K562 (cell line): ENCODE results near the gene COL23A1.
"Not testable (repeated sequence)": the region's sequence is repeated elsewhere in the genome, so short reads cannot be mapped to it uniquely, and the experiment has no call there.

Experiments
- ATF2 ChIP-seq: sonication (generic); formaldehyde crosslinking; IDR thresholded peaks from 2 replicates; pipeline ENCODE4 v1.8.1; 2022; ENCODE audit warnings: missing genetic modification reagents
- CTCF ChIP-seq, 3 experiments: IDR thresholded peaks in 2 of 3; conservative IDR thresholded peaks in 1 of 3; 2 replicates each; pipeline ENCODE4 v1.5.1; 2011 to 2012; ENCODE audit warnings: low read length in 3 of 3, mild to moderate bottlenecking in 3 of 3, control low read depth in 2 of 3, improper control_type of control experiment in 1 of 3, inconsistent platforms in 1 of 3, low read depth in 1 of 3, mixed read lengths in 1 of 3, moderate library complexity in 1 of 3; ENCODE audit not compliant: insufficient read depth in 2 of 3
- EP300 ChIP-seq: IDR thresholded peaks from 2 replicates; pipeline ENCODE4 v1.6.1; 2012; ENCODE audit warnings: low read length, improper control_type of control experiment
- MEF2D ChIP-seq: conservative IDR thresholded peaks from 2 replicates; pipeline ENCODE4 v1.6.1; 2016; ENCODE audit warnings: low read depth, missing genetic modification characterization, missing compliant biosample characterization
- POLR2A ChIP-seq: fragments of 450-650 bp; conservative IDR thresholded peaks from 2 replicates; pipeline ENCODE4 v1.6.1; 2016
- RBFOX2 ChIP-seq: fragments of 200-400 bp; formaldehyde crosslinking; IDR thresholded peaks from 2 replicates; pipeline ENCODE4 v1.6.1; 2017; ENCODE audit warnings: low read depth, mild to moderate bottlenecking, low read length, moderate library complexity
- TEAD4 ChIP-seq, 2 experiments: sonication (generic) in 1 of 2; formaldehyde crosslinking in 1 of 2; IDR thresholded peaks; 2 replicates each; pipeline versions ENCODE4 v1.6.1 to v1.8.0; 2012 to 2022; ENCODE audit warnings: borderline replicate concordance in 1 of 2, inconsistent platforms in 1 of 2, low read length in 1 of 2, mild to moderate bottlenecking in 1 of 2, missing genetic modification reagents in 1 of 2
- ZNF431 ChIP-seq: sonication (generic); formaldehyde crosslinking; IDR thresholded peaks from 2 replicates; pipeline ENCODE4 v1.8.0; 2022; ENCODE audit warnings: mild to moderate bottlenecking, missing genetic modification reagents
- TF ChIP-seq, protein P1 (sequence below), 2 experiments: fragments of 450-650 bp in 1 of 2; sonication (generic) in 1 of 2; formaldehyde crosslinking; conservative IDR thresholded peaks; 2 replicates each; pipeline versions ENCODE4 v1.4.0 to v1.8.1; 2020 to 2022; ENCODE audit warnings: mild to moderate bottlenecking in 1 of 2, missing genetic modification reagents in 1 of 2

DNA sequence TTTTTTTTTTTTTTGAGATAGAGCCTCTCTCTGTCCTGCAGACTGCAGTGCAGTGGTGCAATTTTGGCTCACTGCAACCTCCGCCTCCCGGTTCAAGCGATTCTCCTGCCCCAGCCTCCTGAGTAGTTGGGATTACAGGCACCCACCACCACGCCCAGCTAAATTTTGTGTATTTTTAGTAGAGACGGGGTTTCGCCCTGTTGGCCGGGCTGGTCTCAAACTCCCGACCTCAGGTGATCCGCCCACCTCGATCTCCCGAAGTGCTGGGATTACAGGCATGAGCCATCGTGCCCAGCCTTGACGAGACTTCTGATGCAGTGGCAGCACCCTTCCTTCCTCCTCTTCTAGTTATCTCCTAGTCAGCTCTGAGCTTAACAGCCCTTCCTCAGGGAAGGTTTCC, 361.1 kb downstream of the COL23A1 start:
- TF ChIP-seq CTCF (IDR thresholded peaks at IDR 0.05 in 2 of 3, conservative IDR thresholded peaks at IDR 0.05 in 1 of 3; ENCODE audit: insufficient read depth in 2 of 3, low read depth in 1 of 3, low read length in 3 of 3); MEF2D (tag); POLR2A; TEAD4 (IDR thresholded peaks at IDR 0.05; ENCODE audit: low read length); TEAD4 (CRISPR knock-in tag; IDR thresholded peaks at IDR 0.05; ENCODE audit: borderline replicate concordance); ATF2 (CRISPR knock-in tag); EP300; ZNF431 (CRISPR knock-in tag); RBFOX2: not testable (repeated sequence)
- TF ChIP-seq, protein P1, sequence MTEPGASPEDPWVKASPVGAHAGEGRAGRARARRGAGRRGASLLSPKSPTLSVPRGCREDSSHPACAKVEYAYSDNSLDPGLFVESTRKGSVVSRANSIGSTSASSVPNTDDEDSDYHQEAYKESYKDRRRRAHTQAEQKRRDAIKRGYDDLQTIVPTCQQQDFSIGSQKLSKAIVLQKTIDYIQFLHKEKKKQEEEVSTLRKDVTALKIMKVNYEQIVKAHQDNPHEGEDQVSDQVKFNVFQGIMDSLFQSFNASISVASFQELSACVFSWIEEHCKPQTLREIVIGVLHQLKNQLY (CRISPR knock-in tag; conservative IDR thresholded peaks at IDR 0.05): not testable (repeated sequence)
